ENCODE data around the gene TREML2. TPM values are rescaled to one million over a fixed set of nuclear protein-coding genes. Genes with fewer than 3 reads are reported as not detected.

Gene TREML2
- total RNA-seq, 1 donor from 2014 or later: not detected

GRCh38 chr6:41170547-41171160 is 30.3 kb downstream of the TREML2 start:
- Mint-ChIP-seq H3K4me3 (ENCODE audit: unreplicated experiment) (no peak overlapping the region), H3K9me3 (ENCODE audit: unreplicated experiment) (no peaks in the 10 kb centered on the region), H3K4me1 (ENCODE audit: low read depth, unreplicated experiment) (no peaks in the 10 kb centered on the region), H3K36me3 (ENCODE audit: unreplicated experiment) (no peaks in the 10 kb centered on the region), H3K27ac (ENCODE audit: unreplicated experiment) (no peak overlapping the region), H3K27me3 (ENCODE audit: unreplicated experiment) (no peaks in the 10 kb centered on the region)
- TF ChIP-seq CTCF (IDR thresholded peaks at IDR 0.05; ENCODE audit: partially characterized antibody, unreplicated experiment): no peak
- DNase-seq: no peak

DNA sequence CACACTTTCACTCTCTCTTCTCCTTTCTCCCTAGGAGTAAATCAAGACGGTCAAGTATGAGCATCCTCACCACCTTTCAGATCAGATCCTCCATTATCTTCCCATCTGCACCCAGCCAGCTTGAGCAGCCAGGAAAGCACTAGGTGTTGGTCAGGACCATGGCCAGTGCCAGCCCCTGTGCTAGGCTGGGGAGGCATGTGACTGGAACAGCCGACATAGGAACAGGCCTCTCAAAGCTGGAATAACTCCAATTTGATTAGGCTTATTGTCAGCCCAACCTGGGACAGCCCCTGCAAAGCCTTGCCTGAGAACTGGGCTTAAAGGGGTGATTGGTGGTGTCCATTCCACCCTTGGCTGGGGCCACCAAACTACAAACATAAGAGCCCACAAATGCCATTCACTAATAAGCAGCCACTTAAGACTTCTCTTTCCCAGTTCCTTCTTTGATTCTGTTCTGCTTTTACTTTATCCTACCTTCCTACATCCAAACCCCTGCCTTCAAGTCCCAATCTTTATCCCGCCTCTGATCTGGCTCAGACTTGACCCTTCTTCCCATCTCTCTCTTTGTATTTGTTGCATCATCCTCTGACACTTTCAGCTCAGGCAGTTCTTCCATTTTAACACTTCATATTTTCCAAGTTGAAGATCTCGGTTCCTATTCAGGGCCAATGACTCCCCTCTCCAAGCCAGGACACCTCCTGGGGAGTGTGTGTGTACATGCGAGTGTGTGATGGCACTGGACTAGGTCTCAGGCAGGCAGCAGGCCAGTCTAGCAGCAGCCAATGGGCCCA is 33.6 kb downstream of the TREML2 start:
- H3K4me1 Mint-ChIP-seq (ENCODE audit: low read depth, unreplicated experiment): no peaks in the 10 kb centered on the region
- H3K27ac Mint-ChIP-seq (ENCODE audit: unreplicated experiment): no peak overlapping the region
- no peak for DNase-seq
- H3K27me3 Mint-ChIP-seq (ENCODE audit: unreplicated experiment): peaks cover 2% of the 10 kb centered on the region
- no peak for TF ChIP-seq CTCF (IDR thresholded peaks at IDR 0.05; ENCODE audit: partially characterized antibody, unreplicated experiment)
- H3K36me3 Mint-ChIP-seq (ENCODE audit: unreplicated experiment): no peaks in the 10 kb centered on the region
- H3K4me3 Mint-ChIP-seq (ENCODE audit: unreplicated experiment): no peak overlapping the region
- H3K9me3 Mint-ChIP-seq (ENCODE audit: unreplicated experiment): no peaks in the 10 kb centered on the region

- no peaks in the 10 kb centered on the region for H3K36me3 Mint-ChIP-seq (ENCODE audit: unreplicated experiment)
- H3K4me3 Mint-ChIP-seq (ENCODE audit: unreplicated experiment): no peak overlapping the region
- no peak for DNase-seq
- H3K4me1 Mint-ChIP-seq (ENCODE audit: low read depth, unreplicated experiment): no peaks in the 10 kb centered on the region
- TF ChIP-seq CTCF (IDR thresholded peaks at IDR 0.05; ENCODE audit: partially characterized antibody, unreplicated experiment): no peak
- H3K27ac Mint-ChIP-seq (ENCODE audit: unreplicated experiment): no peak overlapping the region
- H3K9me3 Mint-ChIP-seq (ENCODE audit: unreplicated experiment): no peaks in the 10 kb centered on the region
- peaks cover 2% of the 10 kb centered on the region for H3K27me3 Mint-ChIP-seq (ENCODE audit: unreplicated experiment)
These were observed 36.3 kb downstream of the TREML2 start for GRCh38 chr6:41164551-41165120.

GRCh38 chr6:41163419-41163717 is 37.6 kb downstream of the TREML2 start:
- no peak for TF ChIP-seq CTCF (IDR thresholded peaks at IDR 0.05; ENCODE audit: partially characterized antibody, unreplicated experiment)
- no peak for DNase-seq
- Mint-ChIP-seq H3K27me3 (ENCODE audit: unreplicated experiment) (peaks cover 2% of the 10 kb centered on the region), H3K36me3 (ENCODE audit: unreplicated experiment) (no peaks in the 10 kb centered on the region), H3K4me1 (ENCODE audit: low read depth, unreplicated experiment) (no peaks in the 10 kb centered on the region), H3K4me3 (ENCODE audit: unreplicated experiment) (no peak overlapping the region), H3K27ac (ENCODE audit: unreplicated experiment) (no peak overlapping the region), H3K9me3 (ENCODE audit: unreplicated experiment) (no peaks in the 10 kb centered on the region)
